HL-60 (cell line): ENCODE results near the gene INAVA.
A peak's percentile ranks its signal among the peaks of the same experiment; 100 is the strongest.

Experiments
- DNase-seq, 2 experiments: peaks; one replicate each; pipeline ENCODE4 v3.0.0-alpha.2; 2010 to 2020; ENCODE audit warnings: low read depth in 1 of 2, low spot score in 1 of 2
- H3K27ac ChIP-seq: fragments of 250-450 bp; sonication (Bioruptor Pico); replicated peaks from 2 replicates; pipeline ENCODE4 v1.5.1; 2020; ENCODE audit warnings: mild to moderate bottlenecking, moderate library complexity
- H3K27me3 ChIP-seq: fragments of 250-450 bp; sonication (Bioruptor Pico); 2 replicates; pipeline ENCODE4 v1.5.1; 2021; ENCODE audit warnings: mild to moderate bottlenecking, moderate library complexity; ENCODE audit not compliant: insufficient read depth, poor library complexity, severe bottlenecking
- H3K4me3 ChIP-seq: replicated peaks from 2 replicates; pipeline ENCODE4 v1.5.1; 2011; ENCODE audit warnings: mild to moderate bottlenecking, control low read depth, low read length; ENCODE audit not compliant: insufficient read depth
- CTCF ChIP-seq: IDR thresholded peaks from one replicate; pipeline ENCODE4 v1.5.1; 2011; ENCODE audit warnings: low read length, control low read depth, inconsistent platforms; ENCODE audit not compliant: insufficient read depth
- GABPA ChIP-seq: IDR thresholded peaks from 2 replicates; pipeline ENCODE4 v1.6.1; 2012; ENCODE audit warnings: low read depth
- POLR2AphosphoS5 ChIP-seq: IDR thresholded peaks from 2 replicates; pipeline ENCODE4 v1.6.1; 2012; ENCODE audit warnings: low read depth
- REST ChIP-seq: IDR thresholded peaks from 2 replicates; pipeline ENCODE4 v1.6.1; 2012; ENCODE audit warnings: low read depth; ENCODE audit not compliant: insufficient replicate concordance
- SPI1 ChIP-seq: IDR thresholded peaks from 2 replicates; pipeline ENCODE4 v1.6.1; 2012; ENCODE audit warnings: low read depth, mild to moderate bottlenecking, borderline replicate concordance

The INAVA gene

DNA sequence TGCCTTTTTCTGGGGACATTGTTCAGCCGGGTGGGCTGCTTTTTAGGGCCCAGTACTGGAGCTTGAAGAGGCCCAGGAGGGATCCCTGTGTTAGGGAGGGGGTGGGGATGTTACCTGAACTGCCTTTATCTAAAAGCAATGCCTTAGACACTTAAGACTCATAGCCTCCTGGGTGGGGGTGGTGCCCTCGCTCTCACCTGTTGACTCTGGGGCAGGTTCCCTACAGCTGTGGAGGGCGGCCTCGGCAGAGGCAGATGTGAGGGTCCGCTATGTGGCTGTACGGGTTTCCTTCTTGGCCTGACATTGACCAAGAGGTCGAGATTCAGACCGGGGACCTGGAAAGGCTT is 716 bp downstream of the INAVA start:
- Histone ChIP-seq H3K27ac (peak overlapping the region; percentile 38), H3K4me3 (0 out of 2 replicates have a peak overlapping the region, but pooled peaks have one; percentile 0), H3K27me3 (no peaks in the 10 kb centered on the region)
- no peak for DNase-seq
- TF ChIP-seq REST = no peak
- no peak for TF ChIP-seq GABPA
- TF ChIP-seq CTCF = no peak
- TF ChIP-seq SPI1 = no peak
- no peak for TF ChIP-seq POLR2AphosphoS5

GRCh38 chr1:200895801-200896530 is 1.3 kb downstream of the INAVA start:
- DNase-seq = peak; percentile 36 to 60
- 0 out of 2 replicates have a peak overlapping the region, but pooled peaks have one; percentile 0 for H3K4me3 ChIP-seq
- peak overlapping the region; percentile 72 for H3K27ac ChIP-seq
- no peaks in the 10 kb centered on the region for H3K27me3 ChIP-seq
- no peak for TF ChIP-seq POLR2AphosphoS5
- no peak for TF ChIP-seq CTCF
- TF ChIP-seq REST = no peak
- TF ChIP-seq GABPA = no peak

GRCh38 chr1:200896531-200897196 is 2.0 kb downstream of the INAVA start:
- Histone ChIP-seq H3K4me3 (no peak overlapping the region), H3K27me3 (no peaks in the 10 kb centered on the region), H3K27ac (peak overlapping the region; percentile 72)
- TF ChIP-seq REST (no peak), SPI1 (no peak), CTCF (no peak), GABPA (no peak), POLR2AphosphoS5 (no peak; the same call in 1 of the 2 replicates)
- DNase-seq = peak; percentile 87 to 89
